CD8-positive, alpha-beta memory T cell (primary cell): ENCODE data around the gene ATG9A. TPM values are rescaled to one million over a fixed set of nuclear protein-coding genes. Genes with fewer than 3 reads are reported as not detected.
A peak's percentile ranks its signal among the peaks of the same experiment; 100 is the strongest.

Experiments used
- CTCF ChIA-PET: fragments of 350-600 bp; sonication (Branson Sonifier 250); formaldehyde crosslinking; loops from one replicate; lab custom pipeline; 2021; ENCODE audit warnings: antibody characterized with exemption; lab: Charles Lee
- POLR2A ChIA-PET: fragments of 350-600 bp; sonication (Branson Sonifier 250); formaldehyde crosslinking; loops from one replicate; lab custom pipeline; 2021; ENCODE audit warnings: antibody characterized with exemption; lab: Charles Lee
- DNase-seq, 5 donors: peaks; one replicate each; pipeline versions ENCODE4 v3.0.0 to v3.0.0-alpha.2; 2020 to 2022; ENCODE audit warnings: mixed read lengths in 1 of 5
- H3K27ac ChIP-seq: one replicate; pipeline ENCODE4 v1.7.0; 2013; ENCODE audit warnings: low read depth, mild to moderate bottlenecking, low read length, moderate library complexity
- H3K27me3 ChIP-seq: 2 replicates; pipeline ENCODE4 v1.7.0; 2013; ENCODE audit warnings: low read length, mild to moderate bottlenecking; ENCODE audit not compliant: insufficient read depth, poor library complexity, severe bottlenecking
- H3K36me3 ChIP-seq: 2 replicates; pipeline ENCODE4 v1.7.0; 2013; ENCODE audit warnings: mild to moderate bottlenecking, low read length, moderate library complexity; ENCODE audit not compliant: insufficient read depth
- H3K4me1 ChIP-seq: 2 replicates; pipeline ENCODE4 v1.7.0; 2013; ENCODE audit warnings: mild to moderate bottlenecking, low read length, moderate library complexity; ENCODE audit not compliant: insufficient read depth
- H3K4me3 ChIP-seq: 2 replicates; pipeline ENCODE4 v1.7.0; 2013; ENCODE audit warnings: mild to moderate bottlenecking, low read length
- H3K9me3 ChIP-seq: 2 replicates; pipeline ENCODE4 v1.7.0; 2013; ENCODE audit warnings: mild to moderate bottlenecking, low read length
- H3K27ac Mint-ChIP-seq, 8 donors: one replicate each; pipeline ENCODE4 v1.8.0; 2020 to 2021; ENCODE audit warnings: mixed read lengths in 8 of 8, mild to moderate bottlenecking in 6 of 8, inconsistent platforms in 3 of 8, moderate library complexity in 3 of 8
- H3K27me3 Mint-ChIP-seq, 2 donors: one replicate each; pipeline ENCODE4 v1.8.0; 2020 to 2021; ENCODE audit warnings: mixed read lengths in 2 of 2, mild to moderate bottlenecking in 1 of 2, moderate library complexity in 1 of 2
- H3K36me3 Mint-ChIP-seq, 3 donors: one replicate each; pipeline ENCODE4 v1.8.0; 2020 to 2021; ENCODE audit warnings: mixed read lengths in 3 of 3, inconsistent platforms in 1 of 3, mild to moderate bottlenecking in 1 of 3
- H3K4me1 Mint-ChIP-seq, 3 donors: one replicate each; pipeline ENCODE4 v1.8.0; 2020 to 2021; ENCODE audit warnings: mixed read lengths in 3 of 3, inconsistent platforms in 1 of 3, mild to moderate bottlenecking in 1 of 3
- H3K4me3 Mint-ChIP-seq, 7 donors: one replicate each; pipeline ENCODE4 v1.8.0; 2020 to 2021; ENCODE audit warnings: mixed read lengths in 7 of 7, mild to moderate bottlenecking in 6 of 7, moderate library complexity in 4 of 7, inconsistent platforms in 2 of 7
- H3K9me3 Mint-ChIP-seq, 5 donors: one replicate each; pipeline ENCODE4 v1.8.0; 2020 to 2022; ENCODE audit warnings: mixed read lengths in 5 of 5, mild to moderate bottlenecking in 3 of 5, moderate library complexity in 2 of 5, inconsistent platforms in 1 of 5
- polyA plus RNA-seq: library from polyadenylated mRNA; unstranded; fragments of 300-500 nt; fragmentation: Illumina TruSeq; gene quantifications from one replicate; pipeline ENCODE4 v1.2.3, GENCODE V29; 2021
- total RNA-seq, 2 experiments: library from RNA; stranded (reverse); gene quantifications; one replicate each; pipeline ENCODE4 v1.2.3, GENCODE V29; 2021

ATG9A gene
- total and polyA plus RNA-seq, 3 experiments from 2014 or later: 32.0 to 52.9 (median 46.1) TPM

DNA sequence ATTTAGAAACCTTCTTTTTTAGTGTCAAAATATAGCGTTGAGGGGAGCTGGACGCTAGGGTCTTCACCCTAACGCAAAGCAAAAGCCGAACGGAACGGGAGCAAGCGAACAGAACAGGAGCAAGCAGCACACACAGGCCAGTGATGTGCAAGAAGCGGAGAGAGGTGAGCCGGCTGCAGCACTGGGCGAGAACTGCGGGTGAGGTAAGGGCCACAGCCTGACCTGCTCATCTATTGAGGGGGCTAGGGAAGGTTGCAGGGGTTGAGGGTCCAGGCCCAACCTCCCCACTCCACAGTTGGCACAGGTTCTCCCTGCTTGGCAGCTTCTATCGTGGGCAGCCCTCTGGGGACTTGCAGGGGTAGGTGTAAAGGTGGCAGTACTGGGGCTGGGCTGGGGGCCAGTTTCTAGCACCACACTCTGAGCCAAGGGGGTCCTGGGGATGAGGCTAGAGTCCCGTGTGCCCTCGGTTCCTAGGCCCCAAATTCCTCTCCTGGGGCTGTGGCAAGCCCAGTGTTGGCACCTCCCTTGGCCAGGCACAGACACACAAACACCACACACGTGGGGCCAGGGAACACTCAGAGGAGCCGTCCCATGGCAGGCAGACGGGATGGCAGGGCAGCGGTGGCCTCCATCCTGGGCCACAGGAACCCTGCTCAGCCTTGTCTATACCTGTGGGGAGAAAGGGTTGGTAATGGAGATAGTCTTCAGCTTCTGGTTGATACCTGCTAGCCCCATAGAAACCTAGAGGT is 9.5 kb downstream of the ATG9A start:
- H3K27ac Mint-ChIP-seq: peak overlapping the region in 5 of 8 donors; percentile 3 to 88 (median 45)
- Histone ChIP-seq H3K4me1 (peaks cover 18% of the 10 kb centered on the region), H3K27ac (no peak overlapping the region), H3K4me3 (no peak overlapping the region), H3K27me3 (no peaks in the 10 kb centered on the region), H3K9me3 (no peaks in the 10 kb centered on the region), H3K36me3 (peaks cover 45% of the 10 kb centered on the region)
- peaks cover 18 to 29% (median 18%) of the 10 kb centered on the region in 3 donors for H3K4me1 Mint-ChIP-seq
- H3K9me3 Mint-ChIP-seq: no peaks in the 10 kb centered on the region
- no peak for DNase-seq
- peak overlapping the region in 3 of 7 donors; percentile 28 to 54 (median 29) for H3K4me3 Mint-ChIP-seq
- H3K36me3 Mint-ChIP-seq: peaks cover 7 to 52% (median 12%) of the 10 kb centered on the region in 3 donors
- ChIA-PET CTCF (interaction anchor here (0.7 to 2.9 kb wide), 5 partner anchors 9 to 75 kb away, joined by 3 to 14 read pairs (median 5); partner anchors contain the start of genes SLC23A3, TUBA4A and TUBA4B), POLR2A (interaction anchor here (0.9 to 2.7 kb wide), 4 partner anchors 9 to 75 kb away, joined by 4 to 24 read pairs (median 8); partner anchors contain the start of genes ANKZF1, ATG9A, TUBA4A and TUBA4B)
- H3K27me3 Mint-ChIP-seq: peaks cover 0 to 2% of the 10 kb centered on the region in 2 donors

GRCh38 chr2:219218732-219219701 is 10.4 kb downstream of the ATG9A start, which contains the start of gene ABCB6:
ABCB6 (minus strand) TSS chr2:219218958; CDS start chr2:219218673, 285 bp downstream.
- H3K36me3 Mint-ChIP-seq: peaks cover 7 to 46% (median 13%) of the 10 kb centered on the region in 3 donors
- H3K36me3 ChIP-seq: peaks cover 36% of the 10 kb centered on the region
- POLR2A ChIA-PET: interaction anchor here (0.6 to 2.7 kb wide), 9 partner anchors 10 to 76 kb away, joined by 3 to 24 read pairs (median 7); partner anchors contain the start of genes ANKZF1, ATG9A, DNAJB2 and GLB1L
- H3K4me3 Mint-ChIP-seq: peak within 1 kb of the TSS; percentile 66 to 91 (median 83)
- H3K4me1 ChIP-seq: peaks cover 18% of the 10 kb centered on the region
- H3K4me1 Mint-ChIP-seq: peaks cover 18 to 26% (median 18%) of the 10 kb centered on the region in 3 donors
- CTCF ChIA-PET: interaction anchor here (0.7 to 9.0 kb wide), 11 partner anchors 10 to 76 kb away, joined by 3 to 68 read pairs (median 5); partner anchors contain the start of genes ANKZF1, ATG9A, NHEJ1 and SLC23A3
- peaks cover 0 to 2% of the 10 kb centered on the region in 2 donors for H3K27me3 Mint-ChIP-seq
- H3K9me3 Mint-ChIP-seq: no peaks in the 10 kb centered on the region
- peak within 1 kb of the TSS; percentile 68 for H3K27ac ChIP-seq
- no peaks in the 10 kb centered on the region for H3K27me3 ChIP-seq
- H3K9me3 ChIP-seq: no peaks in the 10 kb centered on the region
- H3K27ac Mint-ChIP-seq: peak within 1 kb of the TSS; percentile 36 to 88 (median 79)
- DNase-seq: peak; percentile 70 to 87 (median 83)
- peak within 1 kb of the TSS; percentile 72 for H3K4me3 ChIP-seq

GRCh38 chr2:219218217-219218731 is 11.2 kb downstream of the ATG9A start:
- H3K36me3 Mint-ChIP-seq: peaks cover 4 to 40% (median 10%) of the 10 kb centered on the region in 3 donors
- peaks cover 18 to 26% (median 18%) of the 10 kb centered on the region in 3 donors for H3K4me1 Mint-ChIP-seq
- peaks cover 0 to 2% of the 10 kb centered on the region in 2 donors for H3K27me3 Mint-ChIP-seq
- Histone ChIP-seq H3K9me3 (no peaks in the 10 kb centered on the region), H3K36me3 (peaks cover 28% of the 10 kb centered on the region), H3K27me3 (no peaks in the 10 kb centered on the region), H3K27ac (peak overlapping the region; percentile 68), H3K4me3 (peak overlapping the region; percentile 72), H3K4me1 (peaks cover 18% of the 10 kb centered on the region)
- no peaks in the 10 kb centered on the region for H3K9me3 Mint-ChIP-seq
- peak overlapping the region; percentile 66 to 91 (median 83) for H3K4me3 Mint-ChIP-seq
- H3K27ac Mint-ChIP-seq: peak overlapping the region; percentile 36 to 85 (median 78)
- CTCF ChIA-PET: interaction anchor here (0.7 to 9.0 kb wide), 10 partner anchors 11 to 76 kb away, joined by 3 to 68 read pairs (median 5); partner anchors contain the start of genes ANKZF1, ATG9A, GLB1L and NHEJ1
- DNase-seq: peak in 2 of 5 donors; percentile 6 to 7
- POLR2A ChIA-PET: interaction anchor here (0.6 to 2.7 kb wide), 11 partner anchors 10 to 61 kb away, joined by 3 to 24 read pairs (median 5); partner anchors contain the start of genes ANKZF1, ATG9A, CNPPD1 and DNAJB2

DNA sequence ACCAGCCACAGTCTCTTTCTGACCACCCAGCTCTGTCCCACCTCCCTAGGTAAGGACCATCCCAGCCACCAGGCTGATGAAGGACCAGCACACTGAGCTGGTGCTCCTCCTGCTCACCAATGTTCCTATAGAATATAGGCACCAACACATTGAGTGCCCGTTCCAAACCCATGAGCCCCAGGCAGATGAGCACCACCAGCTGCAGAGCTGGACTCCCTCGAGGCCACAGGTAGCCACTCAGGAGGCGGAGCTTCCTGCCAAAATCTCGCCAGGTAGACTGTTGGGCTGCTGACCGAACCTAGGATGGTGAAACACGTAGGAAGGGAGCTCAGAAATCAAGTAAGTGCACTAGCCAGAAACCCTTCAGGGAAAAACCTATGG is 12.9 kb downstream of the ATG9A start:
- H3K4me1 Mint-ChIP-seq: peaks cover 17 to 27% (median 19%) of the 10 kb centered on the region in 3 donors
- DNase-seq: no peak
- ChIA-PET CTCF (interaction anchor here (0.6 to 9.0 kb wide), 12 partner anchors 12 to 84 kb away, joined by 3 to 68 read pairs (median 3); partner anchors contain the start of genes DNAJB2, NHEJ1 and SLC23A3), POLR2A (interaction anchor here (1.3 kb wide), 1 partner anchor 40 kb away, joined by 4 read pairs; the partner anchor contains the start of gene CNPPD1)
- H3K27me3 Mint-ChIP-seq: peaks cover 0 to 2% of the 10 kb centered on the region in 2 donors
- Histone ChIP-seq H3K27ac (no peak overlapping the region), H3K4me3 (no peak overlapping the region), H3K4me1 (peaks cover 18% of the 10 kb centered on the region), H3K9me3 (no peaks in the 10 kb centered on the region), H3K36me3 (peaks cover 13% of the 10 kb centered on the region), H3K27me3 (no peaks in the 10 kb centered on the region)
- H3K9me3 Mint-ChIP-seq: no peaks in the 10 kb centered on the region
- H3K27ac Mint-ChIP-seq: peak overlapping the region in 2 of 8 donors; percentile 72 to 83
- peaks cover 2 to 24% (median 9%) of the 10 kb centered on the region in 3 donors for H3K36me3 Mint-ChIP-seq
- H3K4me3 Mint-ChIP-seq: peak overlapping the region in 5 of 7 donors; percentile 22 to 54 (median 51)

GRCh38 chr2:219215871-219216534 is 13.4 kb downstream of the ATG9A start:
- Mint-ChIP-seq H3K4me1 (peaks cover 22 to 32% (median 24%) of the 10 kb centered on the region in 3 donors), H3K4me3 (peak overlapping the region in 1 of 7 donors; percentile 51), H3K27ac (peak overlapping the region in 2 of 8 donors; percentile 70 to 72), H3K27me3 (peaks cover 0 to 2% of the 10 kb centered on the region in 2 donors), H3K36me3 (peaks cover 0 to 19% (median 5%) of the 10 kb centered on the region in 3 donors), H3K9me3 (no peaks in the 10 kb centered on the region)
- H3K4me1 ChIP-seq: peaks cover 22% of the 10 kb centered on the region
- CTCF ChIA-PET: interaction anchor here (0.6 to 9.0 kb wide), 12 partner anchors 33 to 79 kb away, joined by 3 to 68 read pairs (median 4); partner anchors contain the start of genes NHEJ1, SLC23A3 and TUBA4B
- peaks cover 8% of the 10 kb centered on the region for H3K36me3 ChIP-seq
- no peak overlapping the region for H3K4me3 ChIP-seq
- no peak for DNase-seq
- no peak overlapping the region for H3K27ac ChIP-seq
- H3K9me3 ChIP-seq: no peaks in the 10 kb centered on the region
- no peaks in the 10 kb centered on the region for H3K27me3 ChIP-seq
- POLR2A ChIA-PET: interaction anchor here (0.9 to 1.3 kb wide), 2 partner anchors 39 to 79 kb away, joined by 3 to 4 read pairs; partner anchors contain the start of gene CNPPD1

DNA sequence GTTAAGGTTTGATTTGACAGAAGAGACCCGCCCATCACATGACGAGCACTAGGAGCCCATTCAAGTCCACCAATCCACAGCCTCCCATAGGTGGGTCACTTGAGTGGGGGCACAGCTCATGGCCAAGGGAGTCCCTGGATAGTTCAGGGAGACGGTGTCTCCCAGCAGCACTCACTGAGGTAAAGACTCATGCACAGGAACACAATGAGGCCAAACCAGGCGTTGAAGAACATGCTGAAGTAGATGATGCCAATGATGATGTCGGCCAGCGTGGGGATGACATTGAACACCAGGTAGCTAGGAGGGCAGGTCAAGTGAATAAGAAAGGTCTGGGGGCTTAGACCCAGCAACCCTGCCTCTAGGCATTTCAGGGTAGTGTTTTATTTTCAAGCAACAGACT is 14.7 kb downstream of the ATG9A start:
- Mint-ChIP-seq H3K9me3 (no peaks in the 10 kb centered on the region), H3K27ac (peak overlapping the region in 1 of 8 donors; percentile 80), H3K4me3 (peak overlapping the region in 1 of 7 donors; percentile 56), H3K36me3 (peaks cover 0 to 9% (median 5%) of the 10 kb centered on the region in 3 donors), H3K27me3 (peaks cover 0 to 2% of the 10 kb centered on the region in 2 donors), H3K4me1 (peaks cover 26 to 43% (median 33%) of the 10 kb centered on the region in 3 donors)
- peaks cover 26% of the 10 kb centered on the region for H3K4me1 ChIP-seq
- no peaks in the 10 kb centered on the region for H3K27me3 ChIP-seq
- DNase-seq: no peak
- no peak overlapping the region for H3K4me3 ChIP-seq
- H3K36me3 ChIP-seq: no peaks in the 10 kb centered on the region
- POLR2A ChIA-PET: interaction anchor here (0.5 to 0.6 kb wide), 2 partner anchors 44 to 77 kb away, joined by 3 to 5 read pairs; no protein-coding TSS in a partner anchor
- no peak overlapping the region for H3K27ac ChIP-seq
- CTCF ChIA-PET: interaction anchor here (1.0 to 9.0 kb wide), 6 partner anchors 10 to 80 kb away, joined by 3 to 68 read pairs (median 14); partner anchors contain the start of genes NHEJ1 and SLC23A3
- no peaks in the 10 kb centered on the region for H3K9me3 ChIP-seq
